DMS 273 (cell line): ENCODE measurements around the gene TTLL5.
A peak's percentile ranks its signal among the peaks of the same experiment; 100 is the strongest.

ENCODE experiments used
- DNase-seq: peaks from one replicate; lab custom pipeline; 2025; ENCODE audit not compliant: unreplicated experiment; lab: John Stamatoyannopoulos, UW

The TTLL5 gene

GRCh38 chr14:75697386-75697785, 36.3 kb downstream of the TTLL5 start:
- no peak for DNase-seq

- DNase-seq, result no peak
Measured at GRCh38 chr14:75697918-75698317, 36.9 kb downstream of the TTLL5 start.

GRCh38 chr14:75699331-75699730, 38.3 kb downstream of the TTLL5 start:
- DNase-seq, result no peak

GRCh38 chr14:75700295-75700694, 39.2 kb downstream of the TTLL5 start:
- no peak for DNase-seq

- DNase-seq, result no peak
Measured at GRCh38 chr14:75702122-75702521, 41.1 kb downstream of the TTLL5 start.

GRCh38 chr14:75702616-75703261, 41.7 kb downstream of the TTLL5 start:
- no peak for DNase-seq

GRCh38 chr14:75703467-75703866, 42.4 kb downstream of the TTLL5 start:
- DNase-seq, result no peak

GRCh38 chr14:75705014-75705413, 44.0 kb downstream of the TTLL5 start:
- DNase-seq, result no peak

- peak; percentile 84 for DNase-seq
Measured at GRCh38 chr14:75709207-75709812, 48.3 kb downstream of the TTLL5 start.

GRCh38 chr14:75711105-75711795, 50.2 kb downstream of the TTLL5 start:
- DNase-seq, result peak; percentile 73

GRCh38 chr14:75711796-75712211, 50.8 kb downstream of the TTLL5 start:
- peak; percentile 29 for DNase-seq

- DNase-seq, result no peak
Measured at GRCh38 chr14:75714991-75715390, 53.9 kb downstream of the TTLL5 start.

GRCh38 chr14:75715926-75716780, 55.1 kb downstream of the TTLL5 start:
- DNase-seq, result no peak

GRCh38 chr14:75717729-75718128, 56.7 kb downstream of the TTLL5 start:
- no peak for DNase-seq

- no peak for DNase-seq
Measured at GRCh38 chr14:75718199-75718598, 57.2 kb downstream of the TTLL5 start.

GRCh38 chr14:75720116-75720515, 59.1 kb downstream of the TTLL5 start:
- DNase-seq, result no peak

- DNase-seq, result no peak
Measured at GRCh38 chr14:75720842-75721498, 59.9 kb downstream of the TTLL5 start.

GRCh38 chr14:75723716-75724115, 62.7 kb downstream of the TTLL5 start:
- DNase-seq, result no peak

GRCh38 chr14:75724414-75725204, 63.6 kb downstream of the TTLL5 start:
- DNase-seq, result no peak

- DNase-seq, result peak; percentile 6
Measured at GRCh38 chr14:75725481-75725880, 64.4 kb downstream of the TTLL5 start.
